Testis (tissue), 3 donors: Measurements from ENCODE around the gene GPR176. TPM values are rescaled to one million over a fixed set of nuclear protein-coding genes. Genes with fewer than 3 reads are reported as not detected.

Experiments
- DNase-seq: peaks from one replicate; pipeline ENCODE4 v3.0.0-alpha.2; 2019
- H3K27ac ChIP-seq, 2 donors: fragments of 200-600 bp; sonication (generic); one replicate each; pipeline ENCODE4 v1.5.1; 2019
- H3K27me3 ChIP-seq: fragments of 200-600 bp; sonication (generic); one replicate; pipeline ENCODE4 v1.5.1; 2019
- H3K36me3 ChIP-seq: fragments of 200-600 bp; sonication (generic); one replicate; pipeline ENCODE4 v1.5.1; 2017; ENCODE audit warnings: low read depth; ENCODE audit errors: missing control alignments
- H3K4me1 ChIP-seq: fragments of 200-600 bp; sonication (generic); one replicate; pipeline ENCODE4 v1.5.1; 2019
- H3K4me3 ChIP-seq, 2 donors: fragments of 200-600 bp; sonication (generic); one replicate each; pipeline ENCODE4 v1.5.1; 2017 to 2019
- H3K9me3 ChIP-seq: fragments of 200-600 bp; sonication (generic); one replicate; pipeline ENCODE4 v1.5.1; 2017
- POLR2A ChIP-seq: fragments of 450-650 bp; IDR thresholded peaks from one replicate; pipeline ENCODE4 v1.6.1; 2017; ENCODE audit warnings: antibody characterized with exemption, mild to moderate bottlenecking, moderate library complexity
- WGBS, 2 donors: methylation state at CpG; one replicate each; pipeline ENCODE4 v1.1.5; 2018; 5-methylcytosine and 5-hydroxymethylcytosine counted together
- intact Hi-C: fragments of 100-400 bp; cut with DNase I; formaldehyde crosslinking; loops from one replicate; pipeline ENCODE4 v1.15.1; 2023; ENCODE audit warnings: low total_unique reads
- polyA plus RNA-seq: library from polyadenylated mRNA; stranded (reverse); fragments of 350-450 nt; fragmentation: Illumina TruSeq; extraction: RNeasy Lipid Tissue Mini Kit (QIAGEN cat#74804); gene quantifications from one replicate; pipeline ENCODE4 v1.2.3, GENCODE V29; 2014; ENCODE audit warnings: low read depth, low replicate concordance; ENCODE audit not compliant: insufficient read depth
- total RNA-seq, 2 donors: library from RNA; depleted of rRNA; stranded (reverse); fragments of >200 nt; gene quantifications; one replicate each; pipeline ENCODE4 v1.2.3, GENCODE V29; 2016
- TF ChIP-seq, protein P1 (sequence below), 3 experiments: fragments of 450-650 bp in 2 of 3; fragments of 200-600 bp in 1 of 3; sonication (generic) in 1 of 3; IDR thresholded peaks; one replicate each; pipeline ENCODE4 v1.5.1; 2016 to 2019; ENCODE audit warnings: antibody characterized with exemption in 3 of 3, mild to moderate bottlenecking in 2 of 3, moderate library complexity in 1 of 3

GPR176 gene
- total and polyA plus RNA-seq, 3 donors from 2014 or later: 22.0 to 34.1 (median 23.1) TPM

DNA sequence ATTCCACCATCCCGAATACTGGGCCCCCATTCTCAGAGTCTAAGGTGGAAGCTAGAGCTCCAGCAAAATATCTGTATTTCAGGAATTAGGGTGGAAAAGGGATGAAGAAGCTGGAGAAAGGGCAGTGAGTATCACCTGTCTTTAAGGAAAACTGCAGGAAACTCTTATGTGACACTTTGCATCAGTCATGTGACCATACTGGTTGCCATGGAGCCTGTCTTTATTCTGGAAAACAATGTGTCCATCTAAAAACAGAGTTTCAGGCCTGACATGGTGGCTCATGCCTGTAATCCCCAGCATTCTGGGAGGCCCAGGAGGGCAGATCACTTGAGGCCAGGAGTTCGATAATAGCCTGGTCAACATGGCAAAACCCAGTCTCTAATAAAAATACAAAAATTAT lies 84.5 kb downstream of the GPR176 start:
- H3K27ac ChIP-seq: no peak overlapping the region
- TF ChIP-seq, protein P1, sequence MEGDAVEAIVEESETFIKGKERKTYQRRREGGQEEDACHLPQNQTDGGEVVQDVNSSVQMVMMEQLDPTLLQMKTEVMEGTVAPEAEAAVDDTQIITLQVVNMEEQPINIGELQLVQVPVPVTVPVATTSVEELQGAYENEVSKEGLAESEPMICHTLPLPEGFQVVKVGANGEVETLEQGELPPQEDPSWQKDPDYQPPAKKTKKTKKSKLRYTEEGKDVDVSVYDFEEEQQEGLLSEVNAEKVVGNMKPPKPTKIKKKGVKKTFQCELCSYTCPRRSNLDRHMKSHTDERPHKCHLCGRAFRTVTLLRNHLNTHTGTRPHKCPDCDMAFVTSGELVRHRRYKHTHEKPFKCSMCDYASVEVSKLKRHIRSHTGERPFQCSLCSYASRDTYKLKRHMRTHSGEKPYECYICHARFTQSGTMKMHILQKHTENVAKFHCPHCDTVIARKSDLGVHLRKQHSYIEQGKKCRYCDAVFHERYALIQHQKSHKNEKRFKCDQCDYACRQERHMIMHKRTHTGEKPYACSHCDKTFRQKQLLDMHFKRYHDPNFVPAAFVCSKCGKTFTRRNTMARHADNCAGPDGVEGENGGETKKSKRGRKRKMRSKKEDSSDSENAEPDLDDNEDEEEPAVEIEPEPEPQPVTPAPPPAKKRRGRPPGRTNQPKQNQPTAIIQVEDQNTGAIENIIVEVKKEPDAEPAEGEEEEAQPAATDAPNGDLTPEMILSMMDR (IDR thresholded peaks at IDR 0.05): no peak
- TF ChIP-seq POLR2A: no peak
- no peak overlapping the region for H3K4me3 ChIP-seq
- DNase-seq: no peak
- intact Hi-C loops: no loop called here
- no peaks in the 10 kb centered on the region for H3K4me1 ChIP-seq
- no peaks in the 10 kb centered on the region for H3K9me3 ChIP-seq
- 96 to 98% methylated on average over 2 of the region's 2 CpGs for WGBS, 2 donors
- no peaks in the 10 kb centered on the region for H3K36me3 ChIP-seq
- H3K27me3 ChIP-seq: no peaks in the 10 kb centered on the region

- Histone ChIP-seq H3K4me3 (no peak overlapping the region), H3K27me3 (no peaks in the 10 kb centered on the region), H3K36me3 (no peaks in the 10 kb centered on the region), H3K27ac (no peak overlapping the region), H3K9me3 (no peaks in the 10 kb centered on the region), H3K4me1 (no peaks in the 10 kb centered on the region)
- TF ChIP-seq, protein P1 (IDR thresholded peaks at IDR 0.05): no peak
- TF ChIP-seq POLR2A: no peak
- no peak for DNase-seq
- intact Hi-C loops: no loop called here
Observed at GRCh38 chr15:39834256-39834655, 85.8 kb downstream of the GPR176 start.

DNA sequence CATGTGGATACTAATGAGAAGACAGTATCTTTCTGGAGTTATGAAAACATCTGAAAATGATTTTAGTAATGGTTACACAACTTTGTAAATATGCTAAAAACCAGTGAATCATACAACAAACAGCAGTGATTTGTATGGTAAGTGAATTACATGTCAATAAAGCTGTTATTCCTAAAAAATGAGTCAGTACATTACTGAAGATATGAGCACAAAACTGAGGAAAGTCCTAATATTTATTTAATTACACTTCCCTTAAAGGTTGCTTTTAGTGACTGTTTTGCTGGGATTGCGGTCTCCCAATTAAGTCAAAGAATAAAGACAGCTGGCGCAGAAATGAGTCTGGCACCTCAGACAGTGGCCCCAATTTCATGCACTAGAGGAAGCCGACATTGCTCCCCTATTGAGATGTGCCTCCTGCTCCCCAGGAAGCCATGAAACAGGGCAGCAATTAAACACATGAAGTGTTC lies 86.5 kb downstream of the GPR176 start:
- no peak overlapping the region for H3K27ac ChIP-seq
- WGBS, 2 donors: 89 to 97% methylated on average over 3 of the region's 3 CpGs
- no peaks in the 10 kb centered on the region for H3K36me3 ChIP-seq
- H3K4me1 ChIP-seq: no peaks in the 10 kb centered on the region
- H3K4me3 ChIP-seq: no peak overlapping the region
- TF ChIP-seq, protein P1 (IDR thresholded peaks at IDR 0.05): no peak
- TF ChIP-seq POLR2A: no peak
- no peaks in the 10 kb centered on the region for H3K27me3 ChIP-seq
- H3K9me3 ChIP-seq: no peaks in the 10 kb centered on the region
- intact Hi-C loops: no loop called here
- no peak for DNase-seq

GRCh38 chr15:39830166-39830565 lies 89.9 kb downstream of the GPR176 start:
- no peaks in the 10 kb centered on the region for H3K9me3 ChIP-seq
- no peaks in the 10 kb centered on the region for H3K4me1 ChIP-seq
- no peak overlapping the region for H3K27ac ChIP-seq
- 52 to 78% methylated on average over 1 of the region's 1 CpG for WGBS, 2 donors
- no peaks in the 10 kb centered on the region for H3K36me3 ChIP-seq
- TF ChIP-seq, protein P1 (IDR thresholded peaks at IDR 0.05): no peak
- no peak for TF ChIP-seq POLR2A
- H3K27me3 ChIP-seq: no peaks in the 10 kb centered on the region
- DNase-seq: no peak
- H3K4me3 ChIP-seq: no peak overlapping the region
- intact Hi-C loops: no loop called here

GRCh38 chr15:39828374-39828931 lies 91.6 kb downstream of the GPR176 start:
- 48 to 54% methylated on average over 6 of the region's 6 CpGs for WGBS, 2 donors
- intact Hi-C loops: no loop called here
- Histone ChIP-seq H3K27me3 (no peaks in the 10 kb centered on the region), H3K36me3 (no peaks in the 10 kb centered on the region), H3K27ac (no peak overlapping the region), H3K4me3 (no peak overlapping the region), H3K4me1 (no peaks in the 10 kb centered on the region), H3K9me3 (no peaks in the 10 kb centered on the region)
- TF ChIP-seq, protein P1 (IDR thresholded peaks at IDR 0.05): no peak
- no peak for TF ChIP-seq POLR2A
- no peak for DNase-seq
